Measurements from ENCODE around the gene TALDO1. TPM values are rescaled to one million over a fixed set of nuclear protein-coding genes. Genes with fewer than 3 reads are reported as not detected.

TALDO1 gene
- total and polyA plus RNA-seq, 2 donors (not counting 3 experiments of a cell fraction or from before 2014, with no cell fraction given): 211 to 294 TPM

- no peak overlapping the region for H3K4me2 ChIP-seq (ENCODE audit: insufficient read depth, low read length)
- H3K27me3 ChIP-seq (ENCODE audit: control insufficient read depth in 2 of 2, insufficient read depth in 2 of 2, low read length in 2 of 2): no peaks in the 10 kb centered on the region
- H3K9me1 ChIP-seq (replicated peaks; ENCODE audit: control insufficient read depth, extremely low read depth, insufficient read depth, low read length): no peaks in the 10 kb centered on the region
- no peak overlapping the region for H2AFZ ChIP-seq (ENCODE audit: low read depth, low read length)
- H3K9ac ChIP-seq (replicated peaks; ENCODE audit: extremely low read depth, insufficient read depth, low read length): no peak overlapping the region
- intact Hi-C loops (cut with micrococcal nuclease) (no loop called here), dilution Hi-C loops (cut with MboI; ENCODE audit: extremely low pct_ligation_motif_present, low sequenced_read_pairs) (no loop called here)
- H3K4me1 ChIP-seq (ENCODE audit: control insufficient read depth, extremely low read depth, insufficient read depth, low read length): peaks cover 5% of the 10 kb centered on the region
- DNase-seq (ENCODE audit: low read depth, low spot score) (no peak), FAIRE-seq (no peak)
- POLR2A ChIA-PET: no interaction called here
- H4K20me1 ChIP-seq (replicated peaks; ENCODE audit: control insufficient read depth, extremely low read depth, insufficient read depth, low read length): no peaks in the 10 kb centered on the region
- H3K4me3 ChIP-seq (replicated peaks in 1 of 3; ENCODE audit: insufficient read depth in 1 of 3, low read depth in 1 of 3, low read length in 3 of 3): no peak overlapping the region
- no TSS peak for BruUV-seq (replicated peaks)
- H3K79me2 ChIP-seq (ENCODE audit: control insufficient read depth, insufficient read depth, low read length): no peaks in the 10 kb centered on the region
- no peaks in the 10 kb centered on the region for H3K36me3 ChIP-seq (ENCODE audit: control insufficient read depth in 2 of 2, extremely low read depth in 1 of 2, insufficient read depth in 2 of 2, low read length in 2 of 2)
- CTCF ChIA-PET: interaction anchor here (1.5 to 1.8 kb wide), 3 partner anchors 8 to 23 kb away, joined by 4 to 10 read pairs (median 7); partner anchors contain the start of genes DEAF1 and TMEM80
- no peak overlapping the region for H3K27ac ChIP-seq (ENCODE audit: insufficient read depth, low read depth, low read length)
- no peaks in the 10 kb centered on the region for H3K9me3 ChIP-seq (replicated peaks; ENCODE audit: control insufficient read depth, insufficient read depth, low read length)
- TF ChIP-seq CTCF (IDR thresholded peaks at IDR 0.05; ENCODE audit: extremely low read depth in 1 of 2, insufficient read depth in 1 of 2, low read depth in 1 of 2, low read length in 2 of 2): no peak
- TF ChIP-seq FOS (IDR thresholded peaks at IDR 0.05; ENCODE audit: borderline replicate concordance, insufficient read depth, low read length): no peak
- no peak for TF ChIP-seq MYC (IDR thresholded peaks at IDR 0.05; ENCODE audit: low read depth, low read length)
- TF ChIP-seq MAX (IDR thresholded peaks at IDR 0.05; ENCODE audit: insufficient read depth, insufficient read length): no peak
- no peak for TF ChIP-seq POLR2AphosphoS5 (IDR thresholded peaks at IDR 0.05; ENCODE audit: insufficient read depth, low read depth, low read length)
- TF ChIP-seq POLR2A (IDR thresholded peaks at IDR 0.05; ENCODE audit: low read depth, low read length): no peak
- no peak for TF ChIP-seq GATA2 (IDR thresholded peaks at IDR 0.05; ENCODE audit: insufficient read depth, insufficient read length, low read depth, low read length)
Measured at GRCh38 chr11:703506-703905, 43.8 kb upstream of the TALDO1 start.

Measured in endothelial cell of umbilical vein (primary cell).